Stimulated activated CD4-positive, alpha-beta T cell treated with anti-CD3 and anti-CD28 coated beads, Interleukin-1b, Interleukin-23, amount 100 ng/mL, for 48 hours (primary cell): Measurements from ENCODE around the gene TRIM59.
"Not testable (repeated sequence)": the region's sequence is repeated elsewhere in the genome, so short reads cannot be mapped to it uniquely, and the experiment has no call there.

Source experiments
- DNase-seq: peaks from one replicate; pipeline ENCODE4 v3.0.0-alpha.2; 2020

Gene TRIM59

DNA sequence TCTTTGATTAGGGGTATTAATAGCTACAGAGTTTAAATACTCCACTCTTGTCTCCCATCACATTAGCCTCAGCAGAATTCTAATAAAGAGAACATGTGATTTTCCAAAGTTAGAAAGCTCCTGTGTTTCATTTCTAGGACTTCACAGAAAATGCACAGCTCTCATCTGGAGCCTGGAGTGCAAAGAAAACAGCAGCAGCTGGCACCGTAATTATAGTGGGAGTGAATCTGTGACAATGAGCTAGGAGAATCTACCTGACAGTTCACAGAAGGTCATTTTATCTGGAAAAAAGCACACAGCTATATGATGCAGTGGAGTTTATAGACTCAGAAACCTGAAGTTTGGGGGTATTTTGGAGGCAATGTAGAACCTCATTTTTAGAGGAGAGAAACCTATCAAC is 5.4 kb upstream of the TRIM59 start:
- no peak for DNase-seq

GRCh38 chr3:160452251-160452650 is 2.7 kb upstream of the TRIM59 start:
- DNase-seq: not testable (repeated sequence)

GRCh38 chr3:160451602-160452001 is 2.0 kb upstream of the TRIM59 start:
- no peak for DNase-seq

DNA sequence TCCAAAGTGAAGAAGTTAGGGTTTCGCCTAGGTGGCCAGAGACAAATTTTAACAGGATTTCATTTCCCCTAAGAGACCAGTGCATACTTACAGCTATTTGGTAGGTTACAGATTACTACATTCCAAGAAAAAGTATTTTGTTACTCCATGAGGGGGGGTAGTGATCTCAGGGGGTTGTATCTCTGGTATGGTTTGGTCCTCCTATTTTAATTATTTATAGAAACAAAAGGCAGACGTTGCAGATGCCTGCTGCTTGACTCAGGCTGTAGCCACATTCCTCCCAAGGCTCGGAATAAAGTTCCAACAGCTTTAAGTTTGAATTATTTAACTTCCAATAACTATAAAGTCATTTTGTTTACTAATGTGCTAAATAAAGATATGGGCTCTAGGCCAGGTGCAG is 1.3 kb upstream of the TRIM59 start:
- no peak for DNase-seq

DNA sequence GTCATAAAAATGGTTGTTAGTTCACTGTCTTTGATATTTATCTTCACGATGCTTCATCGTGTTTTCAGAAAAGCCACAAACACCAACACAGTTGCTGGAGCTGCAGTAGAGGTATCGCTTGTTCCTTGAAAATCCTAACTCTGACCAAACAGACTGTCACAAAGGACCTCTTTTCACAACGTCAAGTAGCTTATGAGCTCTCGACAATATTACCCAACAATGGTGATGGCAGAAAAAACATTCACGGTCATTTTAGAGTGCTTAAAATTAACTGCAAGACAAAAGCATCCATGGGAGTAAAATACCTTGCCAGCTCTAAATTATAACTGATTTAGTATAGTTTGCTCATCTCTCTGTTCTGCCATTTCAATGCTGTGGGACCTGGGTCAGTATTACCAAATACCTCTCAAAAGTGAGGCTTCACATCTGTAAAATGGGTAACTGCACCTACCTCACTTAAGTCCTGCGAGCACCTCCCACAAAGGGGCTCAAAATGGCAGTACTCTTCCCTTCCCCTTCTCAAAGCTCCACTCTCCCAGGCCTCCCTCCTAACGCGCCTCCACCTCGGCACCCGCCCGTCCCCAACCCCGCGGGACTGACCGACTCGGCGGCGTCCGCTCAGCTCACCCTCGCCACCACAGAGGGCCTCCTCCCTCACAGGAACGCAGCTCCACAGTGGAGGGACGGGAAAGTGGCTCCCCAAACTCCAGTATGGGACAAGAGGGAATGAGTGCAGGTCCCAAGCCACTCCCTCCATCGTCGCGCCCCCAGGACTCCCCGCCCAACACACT is 546 bp downstream of the TRIM59 start:
- no peak for DNase-seq

DNA sequence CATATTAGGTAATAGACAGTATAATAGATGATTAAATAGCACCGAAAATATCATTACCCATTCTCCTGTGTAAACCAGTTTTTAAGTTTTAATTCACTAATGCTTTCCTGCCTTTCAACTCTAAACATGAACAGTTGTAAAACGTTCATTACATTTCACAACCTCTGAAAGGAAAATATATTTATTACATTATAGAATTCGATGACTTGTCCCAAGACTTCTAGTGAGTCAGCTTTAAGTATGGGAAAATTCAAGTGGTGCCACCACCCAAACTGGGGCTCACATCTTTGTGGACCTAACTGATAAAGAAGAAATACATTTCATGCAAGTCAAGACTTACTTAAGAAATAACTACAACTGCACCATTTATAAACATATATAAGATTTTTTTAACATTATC is 2.0 kb downstream of the TRIM59 start:
- no peak for DNase-seq

- no peak for DNase-seq
Observed at GRCh38 chr3:160446522-160447056, 3.0 kb downstream of the TRIM59 start.

DNA sequence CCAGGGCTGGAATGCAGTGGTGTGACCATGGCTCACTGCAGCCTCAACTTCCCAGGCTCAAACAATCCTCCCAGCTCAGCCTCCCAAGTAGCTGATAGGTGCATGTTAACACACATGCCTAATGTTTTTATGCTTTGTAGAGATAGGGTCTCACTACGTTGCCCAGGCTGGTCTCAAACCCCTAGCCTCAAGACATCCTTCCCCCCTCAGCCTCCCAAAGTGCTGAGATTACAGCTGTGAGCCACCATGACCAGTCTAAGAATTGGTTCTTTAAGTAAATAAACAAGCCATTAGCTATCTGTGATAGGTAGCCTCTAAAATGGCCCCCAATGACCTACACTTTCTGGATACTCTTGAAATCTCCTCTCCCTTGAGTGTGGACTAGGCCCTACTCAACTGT is 3.7 kb downstream of the TRIM59 start:
- DNase-seq: no peak

GRCh38 chr3:160444411-160444810 is 5.2 kb downstream of the TRIM59 start:
- DNase-seq: no peak

GRCh38 chr3:160440687-160441086 is 8.9 kb downstream of the TRIM59 start:
- no peak for DNase-seq

- no peak for DNase-seq
Observed at GRCh38 chr3:160437083-160437455, 12.5 kb downstream of the TRIM59 start.

- no peak for DNase-seq
Observed at GRCh38 chr3:160435747-160436146, 13.8 kb downstream of the TRIM59 start.

DNA sequence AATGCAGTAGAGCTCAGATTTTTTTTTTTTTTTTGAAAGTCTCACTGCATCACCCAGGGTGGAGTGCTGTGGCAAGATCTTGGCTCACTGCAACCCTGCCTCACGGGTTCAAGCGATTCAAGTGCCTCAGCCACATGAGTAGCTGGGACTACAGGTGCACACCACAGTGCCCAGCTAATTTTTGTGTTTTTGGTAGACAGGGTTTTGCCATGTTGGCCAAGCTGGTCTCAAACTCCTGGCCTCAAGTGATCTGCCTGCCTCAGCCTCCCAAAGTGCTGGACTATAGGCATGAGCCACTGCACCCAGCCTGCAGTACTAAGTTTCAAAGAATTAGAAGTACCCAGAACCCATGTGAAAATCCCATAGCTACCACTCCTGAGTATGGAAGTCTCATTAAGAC is 14.5 kb downstream of the TRIM59 start:
- no peak for DNase-seq

DNA sequence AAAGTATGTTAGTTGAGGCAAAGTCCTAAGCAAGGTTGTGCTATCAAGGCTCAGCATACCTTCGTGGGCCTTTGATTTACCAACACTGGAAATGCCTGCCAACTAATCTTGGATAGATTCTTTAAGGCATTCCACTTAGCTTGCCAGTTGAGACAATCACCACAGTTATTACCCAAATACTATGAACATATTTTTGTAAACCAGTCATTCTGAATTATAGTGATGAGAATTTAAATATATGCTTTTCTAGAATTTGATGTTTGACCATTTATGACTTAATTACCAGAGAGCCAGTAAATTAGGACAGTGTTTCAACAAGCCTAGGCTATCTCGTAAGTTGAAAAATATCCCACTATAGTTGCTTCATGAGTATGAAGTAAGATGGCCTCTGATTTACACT is 15.5 kb downstream of the TRIM59 start:
- DNase-seq: no peak

- no peak for DNase-seq
Observed at GRCh38 chr3:160427832-160428424, 21.7 kb downstream of the TRIM59 start.

DNA sequence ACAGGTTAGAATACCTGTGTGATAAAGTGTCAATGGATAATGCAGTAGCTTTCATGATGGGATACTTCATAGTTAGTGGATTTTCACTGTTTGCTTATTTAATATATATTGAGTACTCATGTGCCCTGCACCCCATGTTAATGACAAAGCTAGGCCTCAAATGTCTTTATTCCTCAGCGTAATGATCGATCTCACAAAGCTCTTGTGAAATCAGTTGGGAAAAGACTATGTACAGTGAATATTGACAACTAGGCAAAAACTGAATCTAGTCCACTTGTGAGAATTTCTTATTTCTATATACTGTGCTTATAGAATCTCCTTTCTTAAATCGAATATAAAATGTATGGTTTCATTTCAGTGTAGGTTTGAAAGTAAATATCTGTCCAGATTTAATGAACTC is 32.3 kb downstream of the TRIM59 start:
- DNase-seq: no peak

GRCh38 chr3:160413613-160414248 is 35.9 kb downstream of the TRIM59 start:
- DNase-seq: peak; percentile 48

- no peak for DNase-seq
Observed at GRCh38 chr3:160412477-160412876, 37.1 kb downstream of the TRIM59 start.

DNA sequence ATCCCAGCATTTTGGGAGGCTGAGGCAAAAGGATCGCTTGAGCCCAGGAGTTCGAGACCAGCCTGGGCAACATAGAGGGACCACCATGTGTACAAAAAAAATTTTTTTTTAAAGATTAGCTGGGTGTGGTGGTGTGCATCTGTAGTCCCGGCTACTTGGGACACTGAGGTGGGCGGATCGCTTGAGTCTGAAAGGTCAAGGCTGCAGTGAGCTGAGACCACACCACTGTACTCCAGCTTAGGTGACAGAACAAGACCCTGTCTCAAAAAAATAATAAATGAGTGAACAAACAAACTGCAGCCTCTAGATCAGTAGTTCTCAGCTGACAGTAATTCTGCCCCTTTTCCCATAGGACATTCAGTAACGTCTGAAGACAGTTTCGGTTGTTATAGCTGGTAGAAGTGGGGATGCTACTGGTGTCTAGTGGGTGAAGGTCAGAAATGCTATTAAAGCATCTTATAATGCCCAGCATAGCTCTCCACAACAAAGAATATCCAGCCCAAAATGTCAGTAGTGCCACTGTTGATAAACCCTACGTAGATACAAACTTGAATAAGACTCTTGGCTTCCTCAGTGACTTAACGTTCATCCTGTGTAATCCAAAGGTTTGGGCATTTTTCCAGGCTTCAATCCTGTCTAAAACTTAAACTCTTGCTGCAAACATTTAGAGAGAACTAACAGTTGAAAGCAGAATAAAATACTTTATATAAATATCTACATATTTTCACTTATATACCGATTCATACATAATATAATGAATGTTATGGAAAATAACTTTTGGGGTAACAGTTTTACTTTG is 39.6 kb downstream of the TRIM59 start:
- DNase-seq: no peak

GRCh38 chr3:160403796-160404470 is 45.7 kb downstream of the TRIM59 start:
- no peak for DNase-seq

DNA sequence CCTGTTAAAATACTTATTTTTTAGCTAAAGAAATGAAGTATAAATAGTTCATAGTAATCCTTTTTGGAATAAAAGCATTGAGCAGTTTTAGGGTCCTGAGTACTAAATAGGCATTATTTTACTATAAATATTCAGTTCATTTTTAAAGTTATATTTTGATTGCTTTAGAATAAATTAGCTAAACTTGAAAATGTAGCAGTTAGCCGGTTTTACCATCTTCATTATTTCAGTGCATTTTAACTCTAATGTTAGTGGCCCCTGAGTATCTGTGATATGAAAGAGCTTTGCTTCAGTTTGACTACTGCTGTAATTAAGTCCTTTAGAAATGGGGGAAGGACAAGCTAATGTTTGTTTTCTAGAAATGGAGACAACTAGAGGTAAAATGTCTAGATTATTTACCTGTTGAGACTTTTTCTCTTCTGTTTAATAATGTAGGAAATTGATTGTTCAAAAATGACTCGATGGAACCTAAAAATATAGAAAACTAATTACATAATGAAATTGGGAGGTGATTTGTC is 46.5 kb downstream of the TRIM59 start:
- no peak for DNase-seq
